ENCODE results near the gene NEURL4. TPM values are rescaled to one million over a fixed set of nuclear protein-coding genes. Genes with fewer than 3 reads are reported as not detected.
A peak's percentile ranks its signal among the peaks of the same experiment; 100 is the strongest.

Gene NEURL4
- total RNA-seq, 2 experiments from 2014 or later = 22.5 to 29.1 TPM

- H3K36me3 Mint-ChIP-seq (ENCODE audit: low read depth) = peaks cover 12% of the 10 kb centered on the region
These were observed 25.0 kb downstream of the NEURL4 start for GRCh38 chr17:7304179-7304578.

GRCh38 chr17:7296189-7296861 lies 32.8 kb downstream of the NEURL4 start:
- peak; percentile 83 for DNase-seq
- Mint-ChIP-seq H3K4me3 (peak overlapping the region; percentile 35), H3K27ac (no peak overlapping the region), H3K9me3 (ENCODE audit: low read depth) (no peaks in the 10 kb centered on the region), H3K27me3 (peaks cover 19% of the 10 kb centered on the region), H3K36me3 (ENCODE audit: low read depth) (no peaks in the 10 kb centered on the region), H3K4me1 (peaks cover 23% of the 10 kb centered on the region)
- intact Hi-C loops (cut with DNase I, micrococcal nuclease) = loop anchor here (1.0 to 10.0 kb wide), 6 partner anchors 16 to 250 kb away; partner anchors contain the start of gene CLDN7 (in 1 of the 2)
- POLR2A ChIA-PET = interaction anchor here (0.6 to 1.5 kb wide), 2 partner anchors 39 to 251 kb away, joined by 3 read pairs; no protein-coding TSS in a partner anchor
- peak; percentile 38 for ATAC-seq
- CTCF ChIA-PET = interaction anchor here (0.6 to 2.3 kb wide), 29 partner anchors 9 to 393 kb away, joined by 3 to 45 read pairs (median 4); partner anchors contain the start of genes ACAP1, GPS2 and SLC2A4

More at GRCh38 chr17:7304179-7304578, 25.0 kb downstream of the NEURL4 start:
- Mint-ChIP-seq H3K27ac (no peak overlapping the region), H3K4me1 (peaks cover 10% of the 10 kb centered on the region), H3K9me3 (ENCODE audit: low read depth) (no peaks in the 10 kb centered on the region), H3K27me3 (no peaks in the 10 kb centered on the region), H3K4me3 (no peak overlapping the region)
- DNase-seq (no peak), ATAC-seq (no peak)
- CTCF ChIA-PET = interaction anchor here (0.6 to 1.3 kb wide), 2 partner anchors 249 to 285 kb away, joined by 3 to 4 read pairs; no protein-coding TSS in a partner anchor
- POLR2A ChIA-PET = no interaction called here
- intact Hi-C loops (cut with DNase I, micrococcal nuclease) = no loop called here

GRCh38 chr17:7295230-7296180 lies 33.6 kb downstream of the NEURL4 start:
- Mint-ChIP-seq H3K9me3 (ENCODE audit: low read depth) (no peaks in the 10 kb centered on the region), H3K4me1 (peaks cover 23% of the 10 kb centered on the region), H3K4me3 (peak overlapping the region; percentile 59), H3K36me3 (ENCODE audit: low read depth) (no peaks in the 10 kb centered on the region), H3K27ac (no peak overlapping the region), H3K27me3 (peaks cover 19% of the 10 kb centered on the region)
- DNase-seq (no peak), ATAC-seq (no peak)
- CTCF ChIA-PET = interaction anchor here (0.7 to 2.3 kb wide), 19 partner anchors 9 to 393 kb away, joined by 3 to 45 read pairs (median 5); partner anchors contain the start of genes ACAP1, GPS2 and SLC2A4
- POLR2A ChIA-PET = interaction anchor here (0.6 to 1.5 kb wide), 2 partner anchors 40 to 250 kb away, joined by 3 read pairs; no protein-coding TSS in a partner anchor
- intact Hi-C loops (cut with DNase I, micrococcal nuclease) = loop anchor here (1.0 to 10.0 kb wide), 6 partner anchors 15 to 249 kb away; partner anchors contain the start of gene CLDN7 (in 1 of the 2)

GRCh38 chr17:7294614-7295153 lies 34.5 kb downstream of the NEURL4 start, which contains the start of gene YBX2:
Gene YBX2, minus strand, starts transcription at chr17:7294639. Its CDS starts 139 bp downstream, at chr17:7294500.
- DNase-seq (peak; percentile 90), ATAC-seq (peak; percentile 87)
- Mint-ChIP-seq H3K9me3 (ENCODE audit: low read depth) (no peaks in the 10 kb centered on the region), H3K36me3 (ENCODE audit: low read depth) (no peaks in the 10 kb centered on the region), H3K4me3 (peak within 1 kb of the TSS; percentile 59), H3K4me1 (peaks cover 23% of the 10 kb centered on the region), H3K27ac (peak within 1 kb of the TSS; percentile 58), H3K27me3 (peaks cover 19% of the 10 kb centered on the region)
- intact Hi-C loops (cut with DNase I, micrococcal nuclease) = loop anchor here (1.0 to 10.0 kb wide), 3 partner anchors 32 to 160 kb away; partner anchors contain the start of genes CLDN7 (in 1 of the 2) and ELP5 (in 1 of the 2)
- ChIA-PET POLR2A (no interaction called here), CTCF (no interaction called here)

GRCh38 chr17:7293816-7294613 lies 35.1 kb downstream of the NEURL4 start:
- peak overlapping the region; percentile 17 for H3K4me3 Mint-ChIP-seq
- ChIA-PET CTCF (no interaction called here), POLR2A (no interaction called here)
- no peak for ATAC-seq
- H3K36me3 Mint-ChIP-seq (ENCODE audit: low read depth) = no peaks in the 10 kb centered on the region
- DNase-seq = peak; percentile 42
- H3K27me3 Mint-ChIP-seq = peaks cover 19% of the 10 kb centered on the region
- intact Hi-C loops (cut with DNase I, micrococcal nuclease) = loop anchor here in 1 of 2 experiments (1.0 to 10.0 kb wide), 2 partner anchors 42 to 159 kb away; partner anchors contain the start of gene ELP5
- peaks cover 23% of the 10 kb centered on the region for H3K4me1 Mint-ChIP-seq
- no peak overlapping the region for H3K27ac Mint-ChIP-seq
- no peaks in the 10 kb centered on the region for H3K9me3 Mint-ChIP-seq (ENCODE audit: low read depth)

- ChIA-PET POLR2A (no interaction called here), CTCF (interaction anchor here (0.8 to 1.5 kb wide), 3 partner anchors 30 to 72 kb away, joined by 3 to 5 read pairs (median 4); partner anchors contain the start of gene NEURL4)
- intact Hi-C loops (cut with DNase I, micrococcal nuclease) = loop anchor here in 1 of 2 experiments (10.0 kb wide), 1 partner anchor 158 kb away; no protein-coding TSS in a partner anchor
These were observed 36.0 kb downstream of the NEURL4 start for GRCh38 chr17:7293159-7293558.

GRCh38 chr17:7292729-7293128 lies 36.4 kb downstream of the NEURL4 start:
- H3K27me3 Mint-ChIP-seq = peaks cover 19% of the 10 kb centered on the region
- POLR2A ChIA-PET = no interaction called here
- CTCF ChIA-PET = interaction anchor here (0.8 to 1.5 kb wide), 3 partner anchors 31 to 72 kb away, joined by 3 to 5 read pairs (median 4); partner anchors contain the start of gene NEURL4
- no peaks in the 10 kb centered on the region for H3K36me3 Mint-ChIP-seq (ENCODE audit: low read depth)
- DNase-seq (no peak), ATAC-seq (no peak)
- no peaks in the 10 kb centered on the region for H3K9me3 Mint-ChIP-seq (ENCODE audit: low read depth)
- intact Hi-C loops (cut with DNase I, micrococcal nuclease) = loop anchor here in 1 of 2 experiments (10.0 kb wide), 1 partner anchor 158 kb away; no protein-coding TSS in a partner anchor
- peaks cover 23% of the 10 kb centered on the region for H3K4me1 Mint-ChIP-seq
- H3K4me3 Mint-ChIP-seq = no peak overlapping the region
- no peak overlapping the region for H3K27ac Mint-ChIP-seq

More at GRCh38 chr17:7293159-7293558, 36.0 kb downstream of the NEURL4 start:
- H3K4me1 Mint-ChIP-seq = peaks cover 23% of the 10 kb centered on the region
- no peak overlapping the region for H3K4me3 Mint-ChIP-seq
- DNase-seq (no peak), ATAC-seq (no peak)
- peaks cover 19% of the 10 kb centered on the region for H3K27me3 Mint-ChIP-seq
- H3K9me3 Mint-ChIP-seq (ENCODE audit: low read depth) = no peaks in the 10 kb centered on the region
- H3K27ac Mint-ChIP-seq = no peak overlapping the region
- H3K36me3 Mint-ChIP-seq (ENCODE audit: low read depth) = no peaks in the 10 kb centered on the region

- no peaks in the 10 kb centered on the region for H3K36me3 Mint-ChIP-seq (ENCODE audit: low read depth)
- H3K27ac Mint-ChIP-seq = no peak overlapping the region
- H3K27me3 Mint-ChIP-seq = peaks cover 19% of the 10 kb centered on the region
- ATAC-seq (no peak), DNase-seq (no peak)
- H3K4me1 Mint-ChIP-seq = peaks cover 23% of the 10 kb centered on the region
- ChIA-PET POLR2A (no interaction called here), CTCF (interaction anchor here (0.6 to 1.5 kb wide), 4 partner anchors 11 to 215 kb away, joined by 3 to 5 read pairs (median 3); partner anchors contain the start of gene NEURL4)
- H3K9me3 Mint-ChIP-seq (ENCODE audit: low read depth) = no peaks in the 10 kb centered on the region
- H3K4me3 Mint-ChIP-seq = no peak overlapping the region
- intact Hi-C loops (cut with DNase I, micrococcal nuclease) = loop anchor here in 1 of 2 experiments (10.0 kb wide), 1 partner anchor 157 kb away; no protein-coding TSS in a partner anchor
These were observed 36.9 kb downstream of the NEURL4 start for GRCh38 chr17:7292194-7292593.

- intact Hi-C loops (cut with DNase I, micrococcal nuclease) = loop anchor here in 1 of 2 experiments (10.0 kb wide), 1 partner anchor 156 kb away; no protein-coding TSS in a partner anchor
These were observed 38.5 kb downstream of the NEURL4 start for GRCh38 chr17:7290685-7291084.

GRCh38 chr17:7290166-7290565 lies 39.0 kb downstream of the NEURL4 start:
- DNase-seq = no peak
- H3K27me3 Mint-ChIP-seq = peaks cover 12% of the 10 kb centered on the region
- H3K36me3 Mint-ChIP-seq (ENCODE audit: low read depth) = no peaks in the 10 kb centered on the region

More at GRCh38 chr17:7290685-7291084, 38.5 kb downstream of the NEURL4 start:
- Mint-ChIP-seq H3K9me3 (ENCODE audit: low read depth) (no peaks in the 10 kb centered on the region), H3K27me3 (peaks cover 16% of the 10 kb centered on the region), H3K27ac (no peak overlapping the region), H3K4me1 (peaks cover 14% of the 10 kb centered on the region), H3K4me3 (no peak overlapping the region), H3K36me3 (ENCODE audit: low read depth) (no peaks in the 10 kb centered on the region)
- CTCF ChIA-PET = interaction anchor here (0.6 kb wide), 2 partner anchors 20 to 69 kb away, joined by 3 read pairs; no protein-coding TSS in a partner anchor
- ATAC-seq (no peak), DNase-seq (no peak)
- POLR2A ChIA-PET = no interaction called here

More at GRCh38 chr17:7290166-7290565, 39.0 kb downstream of the NEURL4 start:
- intact Hi-C loops (cut with DNase I, micrococcal nuclease) = loop anchor here in 1 of 2 experiments (10.0 kb wide), 1 partner anchor 155 kb away; no protein-coding TSS in a partner anchor
- peaks cover 10% of the 10 kb centered on the region for H3K4me1 Mint-ChIP-seq
- CTCF ChIA-PET = interaction anchor here (0.6 kb wide), 1 partner anchor 19 kb away, joined by 3 read pairs; no protein-coding TSS in a partner anchor
- no peak overlapping the region for H3K27ac Mint-ChIP-seq
- no peak overlapping the region for H3K4me3 Mint-ChIP-seq
- ATAC-seq = no peak
- no peaks in the 10 kb centered on the region for H3K9me3 Mint-ChIP-seq (ENCODE audit: low read depth)
- POLR2A ChIA-PET = no interaction called here
